SK-N-MC (cell line): ENCODE measurements around the gene C11orf54.
"Not testable (repeated sequence)": the region's sequence is repeated elsewhere in the genome, so short reads cannot be mapped to it uniquely, and the experiment has no call there.

Experiments
- DNase-seq: peaks from one replicate; pipeline ENCODE4 v3.0.0-alpha.2; 2011; ENCODE audit warnings: low read depth, low spot score
- H3K27ac ChIP-seq: fragments of 200-600 bp; sonication (generic); 2 replicates; pipeline ENCODE4 v1.5.1; 2016; ENCODE audit warnings: mixed run types
- H3K36me3 ChIP-seq: fragments of 200-600 bp; sonication (generic); 2 replicates; pipeline ENCODE4 v1.6.1; 2017; ENCODE audit warnings: antibody characterized with exemption, low read length, mixed read lengths; ENCODE audit not compliant: insufficient read depth
- H3K4me3 ChIP-seq: fragments of 200-600 bp; sonication (generic); 2 replicates; pipeline ENCODE4 v1.5.1; 2016
- H3K9ac ChIP-seq: fragments of 200-600 bp; sonication (generic); 2 replicates; pipeline ENCODE4 v1.8.0; 2017; ENCODE audit warnings: mixed run types, mixed read lengths; ENCODE audit not compliant: insufficient read length
- H3K9me3 ChIP-seq: fragments of 200-600 bp; sonication (generic); 2 replicates; pipeline ENCODE4 v1.6.1; 2017; ENCODE audit warnings: low read depth, mild to moderate bottlenecking, antibody characterized with exemption, low read length, moderate library complexity, mixed read lengths
- EZH2 ChIP-seq: fragments of 200-600 bp; sonication (generic); IDR thresholded peaks from one replicate; pipeline ENCODE4 v1.6.1; 2017; ENCODE audit warnings: antibody characterized with exemption
- FOXP2 ChIP-seq: optimal IDR thresholded peaks from 2 replicates; pipeline ENCODE3; 2011; ENCODE audit warnings: mild to moderate bottlenecking, moderate library complexity; ENCODE audit not compliant: insufficient read depth; ENCODE audit errors: extremely low read length, control extremely low read depth
- POLR2AphosphoS5 ChIP-seq: IDR thresholded peaks from 2 replicates; pipeline ENCODE4 v1.6.1; 2012; ENCODE audit warnings: mild to moderate bottlenecking, low read depth, low read length, borderline replicate concordance

Gene C11orf54

GRCh38 chr11:93747122-93747521 is 5.7 kb downstream of the C11orf54 start:
- no peak for TF ChIP-seq POLR2AphosphoS5
- no peak for TF ChIP-seq EZH2
- no peak for TF ChIP-seq FOXP2
- Histone ChIP-seq H3K4me3 (no peak overlapping the region), H3K9me3 (no peaks in the 10 kb centered on the region), H3K27ac (no peak overlapping the region), H3K36me3 (0 out of 2 replicates have a peak, but pooled peaks cover 2% of the 10 kb centered on the region), H3K9ac (no peak overlapping the region)
- DNase-seq: no peak

GRCh38 chr11:93751001-93751400 is 9.5 kb downstream of the C11orf54 start:
- no peak for TF ChIP-seq POLR2AphosphoS5
- no peak for TF ChIP-seq EZH2
- no peak for TF ChIP-seq FOXP2
- H3K27ac ChIP-seq: no peak overlapping the region
- peaks cover 14% of the 10 kb centered on the region for H3K36me3 ChIP-seq
- no peaks in the 10 kb centered on the region for H3K9me3 ChIP-seq
- no peak overlapping the region for H3K9ac ChIP-seq
- no peak overlapping the region for H3K4me3 ChIP-seq
- DNase-seq: no peak

- peaks cover 25% of the 10 kb centered on the region for H3K36me3 ChIP-seq
- no peaks in the 10 kb centered on the region for H3K9me3 ChIP-seq
- no peak for DNase-seq
- TF ChIP-seq POLR2AphosphoS5 (no peak), EZH2 (no peak), FOXP2 (no peak)
- H3K9ac ChIP-seq: no peak overlapping the region
- no peak overlapping the region for H3K4me3 ChIP-seq
- H3K27ac ChIP-seq: no peak overlapping the region
These were observed 11.8 kb downstream of the C11orf54 start for GRCh38 chr11:93753241-93753640.

- TF ChIP-seq FOXP2 (no peak), POLR2AphosphoS5 (no peak), EZH2 (no peak)
- no peak overlapping the region for H3K27ac ChIP-seq
- no peak overlapping the region for H3K4me3 ChIP-seq
- DNase-seq: no peak
- peaks cover 31% of the 10 kb centered on the region for H3K36me3 ChIP-seq
- H3K9ac ChIP-seq: no peak overlapping the region
- no peaks in the 10 kb centered on the region for H3K9me3 ChIP-seq
These were observed 15.3 kb downstream of the C11orf54 start for GRCh38 chr11:93756748-93757147.

GRCh38 chr11:93757301-93757700 is 15.8 kb downstream of the C11orf54 start:
- no peak overlapping the region for H3K9ac ChIP-seq
- H3K4me3 ChIP-seq: no peak overlapping the region
- no peak for TF ChIP-seq EZH2
- no peak for TF ChIP-seq FOXP2
- TF ChIP-seq POLR2AphosphoS5: no peak
- peaks cover 31% of the 10 kb centered on the region for H3K36me3 ChIP-seq
- H3K9me3 ChIP-seq: no peaks in the 10 kb centered on the region
- no peak for DNase-seq
- H3K27ac ChIP-seq: no peak overlapping the region

- H3K9me3 ChIP-seq: no peaks in the 10 kb centered on the region
- no peak overlapping the region for H3K4me3 ChIP-seq
- DNase-seq: no peak
- H3K9ac ChIP-seq: no peak overlapping the region
- peaks cover 31% of the 10 kb centered on the region for H3K36me3 ChIP-seq
- TF ChIP-seq POLR2AphosphoS5 (no peak), FOXP2 (no peak), EZH2 (no peak)
- no peak overlapping the region for H3K27ac ChIP-seq
These were observed 16.7 kb downstream of the C11orf54 start for GRCh38 chr11:93757924-93758865.

GRCh38 chr11:93759123-93759522 is 17.7 kb downstream of the C11orf54 start:
- H3K27ac ChIP-seq, H3K9ac ChIP-seq, DNase-seq, H3K9me3 ChIP-seq, H3K4me3 ChIP-seq: not testable (repeated sequence)
- H3K36me3 ChIP-seq: peaks cover 26% of the 10 kb centered on the region

- Histone ChIP-seq H3K9me3 (no peaks in the 10 kb centered on the region), H3K4me3 (no peak overlapping the region), H3K9ac (no peak overlapping the region), H3K27ac (no peak overlapping the region), H3K36me3 (peaks cover 14% of the 10 kb centered on the region; the same call in 1 of the 2 replicates)
- no peak for TF ChIP-seq EZH2
- no peak for TF ChIP-seq POLR2AphosphoS5
- no peak for TF ChIP-seq FOXP2
- no peak for DNase-seq
These were observed 20.4 kb downstream of the C11orf54 start for GRCh38 chr11:93761910-93762309.
